ENCODE measurements around the gene SF3A1.

The SF3A1 gene

DNA sequence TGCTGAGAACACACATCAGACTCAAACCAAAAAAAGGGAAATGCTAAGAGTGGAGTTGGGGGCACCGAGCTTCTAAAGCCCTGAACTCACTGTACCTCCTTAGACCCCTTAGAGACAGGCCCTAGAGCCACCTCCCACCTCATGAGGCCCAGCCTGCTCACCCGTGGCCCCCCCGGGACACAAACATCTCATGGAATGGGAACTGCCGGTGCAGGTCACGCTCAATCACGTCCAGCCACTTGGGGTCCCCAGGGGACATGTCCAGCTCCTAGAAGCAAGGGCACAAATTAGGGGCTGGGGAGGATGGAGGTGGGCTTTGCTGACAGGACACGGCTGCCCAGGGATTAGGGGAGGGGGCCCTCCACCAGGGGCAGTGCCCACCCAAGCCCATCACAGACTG is 61.1 kb downstream of the SF3A1 start:
- no peak overlapping the region for H3K4me3 ChIP-seq (ENCODE audit: low read depth, low read length)
- TF ChIP-seq, protein P1, sequence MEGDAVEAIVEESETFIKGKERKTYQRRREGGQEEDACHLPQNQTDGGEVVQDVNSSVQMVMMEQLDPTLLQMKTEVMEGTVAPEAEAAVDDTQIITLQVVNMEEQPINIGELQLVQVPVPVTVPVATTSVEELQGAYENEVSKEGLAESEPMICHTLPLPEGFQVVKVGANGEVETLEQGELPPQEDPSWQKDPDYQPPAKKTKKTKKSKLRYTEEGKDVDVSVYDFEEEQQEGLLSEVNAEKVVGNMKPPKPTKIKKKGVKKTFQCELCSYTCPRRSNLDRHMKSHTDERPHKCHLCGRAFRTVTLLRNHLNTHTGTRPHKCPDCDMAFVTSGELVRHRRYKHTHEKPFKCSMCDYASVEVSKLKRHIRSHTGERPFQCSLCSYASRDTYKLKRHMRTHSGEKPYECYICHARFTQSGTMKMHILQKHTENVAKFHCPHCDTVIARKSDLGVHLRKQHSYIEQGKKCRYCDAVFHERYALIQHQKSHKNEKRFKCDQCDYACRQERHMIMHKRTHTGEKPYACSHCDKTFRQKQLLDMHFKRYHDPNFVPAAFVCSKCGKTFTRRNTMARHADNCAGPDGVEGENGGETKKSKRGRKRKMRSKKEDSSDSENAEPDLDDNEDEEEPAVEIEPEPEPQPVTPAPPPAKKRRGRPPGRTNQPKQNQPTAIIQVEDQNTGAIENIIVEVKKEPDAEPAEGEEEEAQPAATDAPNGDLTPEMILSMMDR (IDR thresholded peaks at IDR 0.05; ENCODE audit: low read depth, low read length), result no peak

DNA sequence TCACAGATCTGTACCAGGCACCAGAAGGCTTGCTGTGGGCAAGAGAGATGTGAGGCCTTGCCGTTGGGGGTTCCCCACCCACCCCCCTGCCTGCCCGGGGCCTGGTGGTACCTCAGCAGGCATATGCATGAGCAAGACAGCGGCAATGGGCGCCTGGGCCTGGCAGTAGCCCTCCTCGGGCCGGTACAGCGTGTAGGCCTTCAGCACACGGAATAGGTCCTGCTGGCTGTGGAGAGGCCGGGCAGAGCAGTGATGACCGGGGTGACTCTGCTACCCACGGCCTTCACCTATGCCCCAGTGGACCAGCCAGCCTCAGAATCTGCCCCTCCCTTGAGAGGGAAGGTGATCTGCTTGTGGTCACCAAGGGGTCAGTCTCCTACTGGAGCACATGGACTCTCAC is 61.9 kb downstream of the SF3A1 start:
- TF ChIP-seq, protein P1 (IDR thresholded peaks at IDR 0.05; ENCODE audit: low read depth, low read length), result no peak

DNA sequence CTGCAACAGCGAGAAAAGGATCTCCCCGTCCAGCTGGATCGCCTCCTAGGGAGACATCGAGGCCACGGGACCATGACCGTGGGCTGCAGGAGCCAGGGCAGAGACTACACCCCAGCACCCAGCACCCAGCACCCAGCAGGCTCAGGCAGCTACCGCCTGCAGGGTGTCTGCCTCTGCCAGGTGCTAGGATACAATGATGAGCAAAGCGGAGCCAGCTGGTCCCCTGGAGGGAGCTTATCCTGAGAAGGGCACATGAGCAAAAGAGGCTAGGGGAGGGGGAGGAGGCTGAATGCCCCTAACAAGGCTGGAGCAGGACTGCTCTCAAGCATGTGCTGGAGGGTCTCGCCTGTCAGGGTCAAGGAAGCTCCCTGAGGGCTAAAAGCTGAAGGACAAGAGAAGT is 62.6 kb downstream of the SF3A1 start:
- H3K4me3 ChIP-seq (ENCODE audit: low read depth, low read length), result no peak overlapping the region
- TF ChIP-seq, protein P1 (IDR thresholded peaks at IDR 0.05; ENCODE audit: low read depth, low read length), result no peak

More for the DNA sequence above, 61.9 kb downstream of the SF3A1 start:
- no peak overlapping the region for H3K4me3 ChIP-seq (ENCODE audit: low read depth, low read length)

DNA sequence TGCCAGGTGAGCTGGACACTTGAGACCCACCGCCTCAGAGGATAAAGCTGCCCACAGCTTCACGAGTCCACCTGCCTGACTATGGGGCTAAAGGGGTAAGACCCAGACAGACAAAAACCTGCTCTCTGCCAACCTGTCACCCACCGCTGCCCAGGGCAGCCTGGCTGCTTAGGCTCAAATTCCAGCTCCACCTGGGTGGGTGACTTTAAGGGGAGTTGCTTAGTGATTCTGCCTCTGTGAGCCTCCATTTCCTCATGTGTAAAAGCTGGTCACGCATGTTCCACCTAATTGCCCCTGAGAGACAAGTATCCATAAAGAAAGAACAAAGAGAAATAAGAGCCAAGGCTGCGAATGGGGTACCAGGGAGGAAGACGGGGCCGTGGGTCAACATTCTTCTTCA is 63.7 kb downstream of the SF3A1 start:
- no peak overlapping the region for H3K4me3 ChIP-seq (ENCODE audit: low read depth, low read length)
- TF ChIP-seq, protein P1 (IDR thresholded peaks at IDR 0.05; ENCODE audit: low read depth, low read length), result no peak

DNA sequence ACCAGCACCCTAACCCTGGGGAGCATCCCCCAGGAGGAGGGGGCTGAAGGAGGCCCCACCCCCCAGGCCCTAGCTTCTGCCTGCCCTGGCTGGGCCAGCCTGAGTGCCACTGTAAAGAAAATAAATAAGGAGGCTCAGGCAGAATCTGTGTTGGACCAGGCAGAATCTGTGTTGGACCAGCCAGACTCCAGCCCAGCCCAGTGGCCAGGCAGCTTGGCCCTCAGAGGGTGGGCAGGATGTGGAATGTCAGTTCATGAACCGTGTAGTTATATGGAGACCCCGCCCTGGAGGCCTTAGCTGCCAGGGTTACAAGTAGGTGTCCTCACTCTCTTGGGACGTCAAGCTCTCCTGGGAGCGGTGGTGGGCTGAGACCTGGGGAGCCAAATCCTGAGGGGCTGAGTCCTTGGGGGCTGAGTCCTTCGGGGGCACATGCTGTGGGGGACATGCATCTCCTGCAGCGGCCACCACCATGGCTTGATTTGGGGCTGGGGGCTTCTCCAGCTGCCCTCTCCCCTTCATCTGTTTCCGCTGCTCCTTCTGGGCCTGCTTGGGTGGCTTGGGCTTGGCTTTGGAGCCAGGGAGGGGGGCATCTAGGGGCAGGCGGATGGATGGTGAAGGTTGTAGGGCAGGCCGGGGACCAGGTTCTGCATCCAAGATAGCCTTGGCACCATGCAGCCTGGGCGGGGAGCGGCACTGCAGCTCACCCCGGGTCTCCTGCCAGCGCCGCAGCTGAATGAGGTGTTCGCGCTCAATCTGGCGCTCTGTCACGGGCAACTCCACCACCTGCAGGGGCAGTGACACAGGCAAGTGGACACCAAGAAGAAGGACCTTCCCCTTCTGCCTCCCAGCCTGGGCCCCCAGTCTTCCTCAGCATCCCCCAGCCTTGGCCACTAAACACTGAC is 64.4 kb downstream of the SF3A1 start:
- TF ChIP-seq, protein P1 (IDR thresholded peaks at IDR 0.05; ENCODE audit: low read depth, low read length), result no peak
- no peak overlapping the region for H3K4me3 ChIP-seq (ENCODE audit: low read depth, low read length)

DNA sequence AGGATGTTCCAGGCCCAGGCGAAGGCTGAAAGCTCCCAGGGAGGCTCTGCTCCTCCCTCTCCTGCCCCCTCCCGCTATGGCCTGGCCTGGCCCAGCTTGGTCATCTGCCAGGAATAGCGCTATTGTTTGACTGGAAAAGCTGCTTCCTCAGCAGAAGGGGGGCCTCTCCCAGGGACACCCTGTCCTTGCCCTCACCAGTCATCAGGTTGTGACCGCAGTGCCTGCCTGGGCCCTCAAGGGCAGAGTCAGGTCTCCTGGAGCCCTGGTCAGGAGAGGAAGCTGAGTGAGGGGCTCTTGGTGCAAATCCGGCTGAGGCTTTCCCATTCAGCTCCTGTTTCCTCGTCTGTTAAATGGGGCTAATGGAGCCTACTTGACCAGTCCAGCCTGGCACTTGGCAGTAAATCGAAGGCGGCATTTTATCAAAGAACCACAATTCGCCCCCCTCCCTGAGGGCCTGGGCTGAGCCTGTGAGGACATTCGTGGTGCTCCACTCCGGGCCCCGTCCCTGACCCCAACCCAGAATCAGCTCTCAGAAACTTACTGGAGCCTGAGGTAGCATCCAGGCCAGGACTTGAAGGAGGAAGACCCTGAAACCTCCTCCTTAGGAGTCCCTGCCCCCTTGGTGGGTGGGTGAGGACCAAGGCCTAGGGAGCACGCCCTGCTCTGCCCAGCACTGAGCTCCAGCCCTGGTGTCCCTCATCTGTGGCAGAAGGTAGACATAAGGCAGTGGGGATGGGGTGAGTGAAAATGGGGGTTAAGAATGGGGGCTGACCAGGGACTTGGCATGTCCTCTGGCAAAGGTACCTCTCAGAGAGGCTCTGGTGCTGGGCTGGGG is 65.4 kb downstream of the SF3A1 start:
- H3K4me3 ChIP-seq (ENCODE audit: low read depth, low read length), result no peak overlapping the region
- TF ChIP-seq, protein P1 (IDR thresholded peaks at IDR 0.05; ENCODE audit: low read depth, low read length), result no peak

All from WI38 (cell line).